IMR-90 (cell line): ENCODE measurements around the gene TGM6. TPM values are rescaled to one million over a fixed set of nuclear protein-coding genes. Genes with fewer than 3 reads are reported as not detected.

ENCODE experiments used
- ATAC-seq: fragments of 200-7000 bp; cut with Tn5 transposase; 2 replicates; pipeline ENCODE4 v1.9.1; 2020; ENCODE audit warnings: low read depth, mild to moderate bottlenecking, moderate library complexity
- BruUV-seq: library from RNA; stranded (reverse); fragments of 400-500 nt; replicated peaks from 2 replicates; lab custom pipeline; 2021; lab: Mats Ljungman, UMichigan
- CTCF ChIA-PET: fragments of 300-600 bp; formaldehyde crosslinking; extraction: SDS; loops from one replicate; lab custom pipeline; 2021; ENCODE audit warnings: antibody characterized with exemption; lab: Yijun Ruan, JAX
- POLR2A ChIA-PET: fragments of 300-600 bp; sonication (Branson Sonifier 250); formaldehyde crosslinking; loops from one replicate; lab custom pipeline; 2022; ENCODE audit warnings: antibody characterized with exemption; ENCODE audit not compliant: unreplicated experiment; lab: Charles Lee
- DNase-seq: peaks from one replicate; pipeline ENCODE4 v3.0.0; 2013
- H2AFZ ChIP-seq: replicated peaks from 2 replicates; pipeline ENCODE3; 2013; ENCODE audit warnings: low read length, mild to moderate bottlenecking; ENCODE audit not compliant: poor library complexity
- H2AK5ac ChIP-seq: 2 replicates; pipeline ENCODE4 v1.6.1; 2013; ENCODE audit warnings: low read depth, low read length, inconsistent platforms
- H2AK9ac ChIP-seq: replicated peaks from 2 replicates; pipeline ENCODE3; 2013; ENCODE audit warnings: mild to moderate bottlenecking, low read depth, low read length, moderate library complexity; ENCODE audit not compliant: poor library complexity
- H2BK120ac ChIP-seq: 2 replicates; pipeline ENCODE4 v1.6.1; 2013; ENCODE audit warnings: low read depth, low read length, inconsistent platforms
- H2BK15ac ChIP-seq: 3 replicates; pipeline ENCODE4 v1.6.1; 2013; ENCODE audit warnings: low read depth, low read length, inconsistent platforms
- H2BK20ac ChIP-seq: 2 replicates; pipeline ENCODE4 v1.6.1; 2013; ENCODE audit warnings: low read depth, mild to moderate bottlenecking, inconsistent platforms, low read length, moderate library complexity
- H2BK5ac ChIP-seq: 2 replicates; pipeline ENCODE4 v1.6.1; 2013; ENCODE audit warnings: mild to moderate bottlenecking, low read depth, low read length, inconsistent platforms; ENCODE audit not compliant: poor library complexity, severe bottlenecking
- H3K14ac ChIP-seq: replicated peaks from 2 replicates; pipeline ENCODE4 v1.6.1; 2013; ENCODE audit warnings: low read depth, low read length, inconsistent platforms
- H3K18ac ChIP-seq: 2 replicates; pipeline ENCODE4 v1.6.1; 2013; ENCODE audit warnings: low read depth, low read length, control low read depth
- H3K23ac ChIP-seq: 2 replicates; pipeline ENCODE4 v1.6.1; 2013; ENCODE audit warnings: low read depth, low read length, inconsistent platforms
- H3K27ac ChIP-seq: 2 replicates; pipeline ENCODE4 v1.5.1; 2013; ENCODE audit warnings: mild to moderate bottlenecking, control low read depth, low read length; ENCODE audit not compliant: insufficient read depth
- H3K27me3 ChIP-seq: 2 replicates; pipeline ENCODE4 v1.6.1; 2013; ENCODE audit warnings: low read length; ENCODE audit not compliant: control insufficient read depth, insufficient read depth
- H3K36me3 ChIP-seq: 2 replicates; pipeline ENCODE4 v1.6.1; 2013; ENCODE audit warnings: low read length, mixed read lengths; ENCODE audit not compliant: control insufficient read depth, insufficient read depth
- H3K4ac ChIP-seq: 2 replicates; pipeline ENCODE4 v1.6.1; 2013; ENCODE audit warnings: low read depth, low read length, inconsistent platforms
- H3K4me1 ChIP-seq: 2 replicates; pipeline ENCODE4 v1.6.1; 2013; ENCODE audit warnings: low read length, mixed read lengths; ENCODE audit not compliant: control insufficient read depth, insufficient read depth
- H3K4me2 ChIP-seq: 2 replicates; pipeline ENCODE4 v1.6.1; 2013; ENCODE audit warnings: low read depth, mild to moderate bottlenecking, control low read depth, low read length, moderate library complexity
- H3K4me3 ChIP-seq: 2 replicates; pipeline ENCODE4 v1.5.1; 2013; ENCODE audit warnings: low read depth, mild to moderate bottlenecking, control low read depth, low read length, moderate library complexity; ENCODE audit not compliant: insufficient read depth
- H3K56ac ChIP-seq: 2 replicates; pipeline ENCODE4 v1.6.1; 2013; ENCODE audit warnings: low read length, inconsistent platforms; ENCODE audit not compliant: insufficient read depth; ENCODE audit errors: extremely low read depth
- H3K79me1 ChIP-seq, 2 experiments: 2 replicates each; pipeline ENCODE4 v1.6.1; 2013; ENCODE audit warnings: low read length in 2 of 2, inconsistent platforms in 1 of 2, low read depth in 1 of 2
- H3K9ac ChIP-seq: 2 replicates; pipeline ENCODE4 v1.6.1; 2013; ENCODE audit warnings: low read depth, low read length, control low read depth
- H3K9me1 ChIP-seq: 2 replicates; pipeline ENCODE4 v1.6.1; 2013; ENCODE audit warnings: low read length, inconsistent platforms; ENCODE audit not compliant: insufficient read depth
- H3K9me3 ChIP-seq: 2 replicates; pipeline ENCODE4 v1.6.1; 2013; ENCODE audit warnings: low read length; ENCODE audit not compliant: control insufficient read depth, insufficient read depth
- H4K20me1 ChIP-seq: 2 replicates; pipeline ENCODE4 v1.6.1; 2013; ENCODE audit warnings: low read length, inconsistent platforms; ENCODE audit not compliant: insufficient read depth
- H4K5ac ChIP-seq: 2 replicates; pipeline ENCODE4 v1.6.1; 2013; ENCODE audit warnings: mild to moderate bottlenecking, low read depth, low read length, control low read depth
- H4K8ac ChIP-seq, 2 experiments: 2 replicates each; pipeline ENCODE4 v1.6.1; 2013; ENCODE audit warnings: low read depth in 2 of 2, low read length in 2 of 2, control low read depth in 1 of 2, inconsistent platforms in 1 of 2
- H4K91ac ChIP-seq: 2 replicates; pipeline ENCODE4 v1.6.1; 2013; ENCODE audit warnings: low read depth, low read length, inconsistent platforms; ENCODE audit not compliant: insufficient read depth
- CEBPB ChIP-seq: IDR thresholded peaks from 2 replicates; pipeline ENCODE4 v1.6.1; 2012; ENCODE audit warnings: low read depth, low read length, improper control_type of control experiment
- CHD1 ChIP-seq: IDR thresholded peaks from 2 replicates; pipeline ENCODE4 v1.6.1; 2012; ENCODE audit warnings: low read depth, low read length, improper control_type of control experiment
- FOS ChIP-seq: fragments of 150-350 bp; IDR thresholded peaks from 2 replicates; pipeline ENCODE4 v1.6.1; 2016; ENCODE audit warnings: low read depth, low read length
- MAFK ChIP-seq: IDR thresholded peaks from 2 replicates; pipeline ENCODE4 v1.6.1; 2012; ENCODE audit warnings: low read depth, low read length, improper control_type of control experiment
- MAZ ChIP-seq: IDR thresholded peaks from 2 replicates; pipeline ENCODE4 v1.6.1; 2012; ENCODE audit warnings: low read depth, mild to moderate bottlenecking, low read length, improper control_type of control experiment, moderate library complexity, borderline replicate concordance
- MXI1 ChIP-seq: IDR thresholded peaks from 2 replicates; pipeline ENCODE4 v1.6.1; 2012; ENCODE audit warnings: low read depth, mild to moderate bottlenecking, low read length, moderate library complexity, borderline replicate concordance
- POLR2A ChIP-seq: IDR thresholded peaks from 2 replicates; pipeline ENCODE4 v1.6.1; 2012; ENCODE audit warnings: mild to moderate bottlenecking, low read depth, low read length
- SMC3 ChIP-seq: fragments of 150-350 bp; IDR thresholded peaks from 2 replicates; pipeline ENCODE4 v1.6.1; 2016; ENCODE audit warnings: low read depth, mild to moderate bottlenecking, antibody characterized with exemption, low read length, moderate library complexity
- WGBS, 2 experiments: methylation state at CpG; one replicate each; pipeline versions ENCODE4 v1.1.5 to v1.1.7; 2013; ENCODE audit warnings: missing lambda C conversion rate in 2 of 2; ENCODE audit not compliant: insufficient read length in 1 of 2; ENCODE audit errors: extremely low coverage in 2 of 2; 5-methylcytosine and 5-hydroxymethylcytosine counted together
- dilution Hi-C: fragments of 300-500 bp; cut with HindIII; formaldehyde crosslinking; loops from one replicate; pipeline ENCODE4 v1.14.3; 2018; ENCODE audit warnings: low sequenced_read_pairs; ENCODE audit not compliant: unreplicated experiment
- in situ Hi-C: fragments of 300-500 bp; cut with MboI; formaldehyde crosslinking; loops from 3 replicates; pipeline ENCODE4 v1.14.3; 2019; ENCODE audit warnings: low sequenced_read_pairs, inconsistent platforms, mixed read lengths
- intact Hi-C: fragments of 100-400 bp; cut with micrococcal nuclease; formaldehyde crosslinking; loops from 2 replicates; pipeline ENCODE4 v1.10.0; 2022
- polyA plus RNA-seq, 3 experiments: library from polyadenylated mRNA; depleted of rRNA; stranded (reverse); fragments of >200 nt; gene quantifications; 2 replicates each; pipeline ENCODE4 v1.2.3, GENCODE V29; 2012; ENCODE audit warnings: low replicate concordance in 1 of 3
- total RNA-seq: library from RNA; depleted of rRNA; stranded (reverse); fragments of >200 nt; gene quantifications from 2 replicates; pipeline ENCODE4 v1.2.3, GENCODE V29; 2012
- TF ChIP-seq, protein P1 (sequence below): fragments of 150-350 bp; IDR thresholded peaks from 2 replicates; pipeline ENCODE4 v1.6.1; 2017; ENCODE audit warnings: mild to moderate bottlenecking, antibody characterized with exemption, low read length, low read depth
- TF ChIP-seq, protein P2 (sequence below): fragments of 150-350 bp; IDR thresholded peaks from 2 replicates; pipeline ENCODE4 v1.6.1; 2016; ENCODE audit warnings: low read depth, mild to moderate bottlenecking, low read length, moderate library complexity, borderline replicate concordance
- TF ChIP-seq, protein P3 (sequence below): conservative IDR thresholded peaks from 2 replicates; pipeline ENCODE4 v1.5.1; 2012; ENCODE audit warnings: mild to moderate bottlenecking, low read depth, low read length, improper control_type of control experiment

Gene TGM6
- total and polyA plus RNA-seq, 2 of the 4 experiments (the other 2 are of a cell fraction) = not detected

DNA sequence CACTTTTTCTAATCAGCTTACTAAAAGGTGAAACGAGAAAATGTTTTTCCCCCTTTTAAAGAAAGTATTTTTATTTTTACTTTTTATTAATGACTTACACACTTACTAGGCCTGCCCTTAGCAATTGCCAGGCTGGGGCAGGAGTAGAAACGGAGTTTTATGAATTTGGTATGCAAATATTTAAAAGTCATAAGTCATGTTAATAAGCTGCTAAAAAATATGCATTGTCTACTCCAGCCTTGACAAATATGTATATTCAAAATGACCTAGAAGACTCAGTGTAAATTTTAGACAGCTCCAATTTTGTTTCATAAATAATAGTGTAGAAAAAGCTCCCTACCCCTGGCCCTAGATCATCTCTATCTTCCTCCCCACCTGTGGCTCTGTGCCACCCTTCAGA lies 17.5 kb upstream of the TGM6 start:
- H3K14ac ChIP-seq = no peak overlapping the region
- H3K23ac ChIP-seq = no peak overlapping the region
- no peak overlapping the region for H3K9ac ChIP-seq
- no peak overlapping the region for H2BK120ac ChIP-seq
- H3K79me1 ChIP-seq = no peaks in the 10 kb centered on the region
- WGBS, 2 experiments = no CpG with 5 or more reads among the region's 2 CpGs
- no peak overlapping the region for H3K56ac ChIP-seq
- dilution Hi-C loops (no loop called here), intact Hi-C loops (no loop called here), in situ Hi-C loops (no loop called here)
- H3K4me2 ChIP-seq = no peak overlapping the region
- no peak overlapping the region for H4K5ac ChIP-seq
- H3K4me3 ChIP-seq = no peak overlapping the region
- no peak overlapping the region for H4K8ac ChIP-seq
- H2BK15ac ChIP-seq = no peak overlapping the region
- no peak overlapping the region for H2BK5ac ChIP-seq
- TF ChIP-seq, protein P1, sequence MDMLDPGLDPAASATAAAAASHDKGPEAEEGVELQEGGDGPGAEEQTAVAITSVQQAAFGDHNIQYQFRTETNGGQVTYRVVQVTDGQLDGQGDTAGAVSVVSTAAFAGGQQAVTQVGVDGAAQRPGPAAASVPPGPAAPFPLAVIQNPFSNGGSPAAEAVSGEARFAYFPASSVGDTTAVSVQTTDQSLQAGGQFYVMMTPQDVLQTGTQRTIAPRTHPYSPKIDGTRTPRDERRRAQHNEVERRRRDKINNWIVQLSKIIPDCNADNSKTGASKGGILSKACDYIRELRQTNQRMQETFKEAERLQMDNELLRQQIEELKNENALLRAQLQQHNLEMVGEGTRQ = no peak
- no peak for TF ChIP-seq POLR2A
- TF ChIP-seq, protein P2, sequence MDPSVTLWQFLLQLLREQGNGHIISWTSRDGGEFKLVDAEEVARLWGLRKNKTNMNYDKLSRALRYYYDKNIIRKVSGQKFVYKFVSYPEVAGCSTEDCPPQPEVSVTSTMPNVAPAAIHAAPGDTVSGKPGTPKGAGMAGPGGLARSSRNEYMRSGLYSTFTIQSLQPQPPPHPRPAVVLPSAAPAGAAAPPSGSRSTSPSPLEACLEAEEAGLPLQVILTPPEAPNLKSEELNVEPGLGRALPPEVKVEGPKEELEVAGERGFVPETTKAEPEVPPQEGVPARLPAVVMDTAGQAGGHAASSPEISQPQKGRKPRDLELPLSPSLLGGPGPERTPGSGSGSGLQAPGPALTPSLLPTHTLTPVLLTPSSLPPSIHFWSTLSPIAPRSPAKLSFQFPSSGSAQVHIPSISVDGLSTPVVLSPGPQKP = no peak
- no peak for TF ChIP-seq MXI1
- no peak for TF ChIP-seq CHD1
- TF ChIP-seq CEBPB = no peak
- no peak for TF ChIP-seq SMC3
- TF ChIP-seq MAFK = no peak
- no peak for TF ChIP-seq FOS
- TF ChIP-seq, protein P3, sequence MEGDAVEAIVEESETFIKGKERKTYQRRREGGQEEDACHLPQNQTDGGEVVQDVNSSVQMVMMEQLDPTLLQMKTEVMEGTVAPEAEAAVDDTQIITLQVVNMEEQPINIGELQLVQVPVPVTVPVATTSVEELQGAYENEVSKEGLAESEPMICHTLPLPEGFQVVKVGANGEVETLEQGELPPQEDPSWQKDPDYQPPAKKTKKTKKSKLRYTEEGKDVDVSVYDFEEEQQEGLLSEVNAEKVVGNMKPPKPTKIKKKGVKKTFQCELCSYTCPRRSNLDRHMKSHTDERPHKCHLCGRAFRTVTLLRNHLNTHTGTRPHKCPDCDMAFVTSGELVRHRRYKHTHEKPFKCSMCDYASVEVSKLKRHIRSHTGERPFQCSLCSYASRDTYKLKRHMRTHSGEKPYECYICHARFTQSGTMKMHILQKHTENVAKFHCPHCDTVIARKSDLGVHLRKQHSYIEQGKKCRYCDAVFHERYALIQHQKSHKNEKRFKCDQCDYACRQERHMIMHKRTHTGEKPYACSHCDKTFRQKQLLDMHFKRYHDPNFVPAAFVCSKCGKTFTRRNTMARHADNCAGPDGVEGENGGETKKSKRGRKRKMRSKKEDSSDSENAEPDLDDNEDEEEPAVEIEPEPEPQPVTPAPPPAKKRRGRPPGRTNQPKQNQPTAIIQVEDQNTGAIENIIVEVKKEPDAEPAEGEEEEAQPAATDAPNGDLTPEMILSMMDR = no peak
- TF ChIP-seq MAZ = no peak
- H2AK9ac ChIP-seq = no peak overlapping the region
- ATAC-seq (no peak), DNase-seq (no peak)
- H3K9me3 ChIP-seq = no peaks in the 10 kb centered on the region
- ChIA-PET CTCF (no interaction called here), POLR2A (no interaction called here)
- H3K36me3 ChIP-seq = no peaks in the 10 kb centered on the region
- H3K27ac ChIP-seq = no peak overlapping the region
- no peak overlapping the region for H3K18ac ChIP-seq
- no peak overlapping the region for H2BK20ac ChIP-seq
- no peak overlapping the region for H4K91ac ChIP-seq
- no TSS peak for BruUV-seq
- no peaks in the 10 kb centered on the region; the same call in 1 of the 2 replicates for H3K27me3 ChIP-seq
- no peak overlapping the region for H3K4ac ChIP-seq
- no peaks in the 10 kb centered on the region for H4K20me1 ChIP-seq
- H2AFZ ChIP-seq = no peak overlapping the region
- H3K9me1 ChIP-seq = no peaks in the 10 kb centered on the region
- no peaks in the 10 kb centered on the region for H3K4me1 ChIP-seq
- H2AK5ac ChIP-seq = no peak overlapping the region
